Mononuclear cell (primary cell): ENCODE results near the gene PHYH. TPM values are rescaled to one million over a fixed set of nuclear protein-coding genes. Genes with fewer than 3 reads are reported as not detected.
"Not testable (repeated sequence)": the region's sequence is repeated elsewhere in the genome, so short reads cannot be mapped to it uniquely, and the experiment has no call there.

Experiments used
- H3K27me3 ChIP-seq: 2 replicates; pipeline ENCODE4 v1.6.0; 2011; ENCODE audit warnings: low read length, control low read depth; ENCODE audit not compliant: insufficient read depth
- H3K4me1 ChIP-seq: 2 replicates; pipeline ENCODE4 v1.5.1; 2011; ENCODE audit warnings: mild to moderate bottlenecking, low read length, control low read depth; ENCODE audit not compliant: insufficient read depth
- H3K4me3 ChIP-seq: 2 replicates; pipeline ENCODE4 v1.5.1; 2011; ENCODE audit warnings: mild to moderate bottlenecking, low read length, moderate library complexity
- H3K9me3 ChIP-seq: 2 replicates; pipeline ENCODE4 v1.5.1; 2011; ENCODE audit warnings: low read depth, mild to moderate bottlenecking, control low read depth, low read length
- total RNA-seq: library from RNA; depleted of rRNA; stranded (reverse); fragments of >200 nt; gene quantifications from one replicate; pipeline ENCODE4 v1.2.3, GENCODE V29; 2012

PHYH gene
- total RNA-seq, 1 donor = 8.3 TPM

DNA sequence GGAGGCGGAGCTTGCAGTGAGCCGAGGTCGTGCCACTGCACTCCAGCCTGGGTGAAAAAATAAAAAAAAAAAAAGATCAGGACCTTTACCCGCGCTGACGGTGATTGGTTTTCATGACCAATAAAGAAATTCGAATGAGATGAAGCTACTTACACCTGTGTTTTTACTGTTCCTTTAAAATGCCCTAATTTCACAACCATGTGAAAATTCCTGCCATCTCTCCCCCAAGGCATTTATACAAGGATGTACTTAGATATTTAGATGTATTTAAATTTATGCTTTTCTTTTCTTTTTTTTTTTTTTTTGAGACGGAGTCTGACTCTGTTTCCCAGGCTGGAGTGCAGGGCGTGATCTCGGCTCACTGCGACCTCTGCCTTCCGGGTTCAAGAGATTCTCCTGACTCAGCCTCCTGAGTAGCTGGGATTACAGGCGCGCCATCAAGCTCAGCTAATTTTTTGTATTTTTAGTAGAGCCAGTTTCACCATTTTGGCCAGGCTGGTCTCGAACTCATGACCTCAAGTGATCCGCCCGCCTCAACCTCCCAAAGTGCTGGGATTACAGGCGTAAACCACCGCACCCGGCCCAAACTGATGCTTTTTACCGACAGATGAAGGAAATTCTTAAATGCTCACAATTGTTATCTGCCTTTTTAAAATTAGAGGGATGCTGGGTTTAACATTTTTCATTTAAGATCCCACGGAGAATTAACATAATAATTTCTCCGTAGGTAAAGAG is 3.1 kb upstream of the PHYH start:
- Histone ChIP-seq H3K4me3 (no peak overlapping the region), H3K9me3 (no peaks in the 10 kb centered on the region), H3K4me1 (peaks cover 29% of the 10 kb centered on the region)

GRCh38 chr10:13298748-13299436 is 972 bp downstream of the PHYH start:
- peak overlapping the region; percentile 69 for H3K4me3 ChIP-seq
- H3K27me3 ChIP-seq = no peaks in the 10 kb centered on the region
- H3K9me3 ChIP-seq = no peaks in the 10 kb centered on the region
- peaks cover 29% of the 10 kb centered on the region for H3K4me1 ChIP-seq

More for the DNA sequence above, 3.1 kb upstream of the PHYH start:
- H3K27me3 ChIP-seq = no peaks in the 10 kb centered on the region

DNA sequence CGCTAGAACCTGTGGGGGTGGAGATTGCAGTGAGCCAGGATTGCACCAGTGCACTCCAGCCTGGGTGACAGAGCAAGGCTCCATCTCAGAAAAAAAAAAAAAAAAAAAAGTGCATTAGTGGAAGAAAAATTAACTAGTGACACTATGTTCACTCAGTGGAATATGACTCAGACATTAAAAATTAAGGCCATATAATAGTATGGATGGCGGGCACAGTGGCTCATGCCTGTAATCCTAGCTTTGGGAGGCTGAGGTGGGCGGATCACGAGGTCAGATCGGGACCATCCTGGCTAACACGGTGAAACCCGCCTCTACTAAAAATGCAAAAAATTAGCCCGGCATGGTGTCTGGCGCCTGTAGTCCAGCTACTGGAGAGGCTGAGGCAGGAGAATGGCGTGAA is 3.4 kb downstream of the PHYH start:
- Histone ChIP-seq H3K27me3 (no peaks in the 10 kb centered on the region), H3K4me1 (peaks cover 19% of the 10 kb centered on the region), H3K9me3 (no peaks in the 10 kb centered on the region), H3K4me3 (no peak overlapping the region)

DNA sequence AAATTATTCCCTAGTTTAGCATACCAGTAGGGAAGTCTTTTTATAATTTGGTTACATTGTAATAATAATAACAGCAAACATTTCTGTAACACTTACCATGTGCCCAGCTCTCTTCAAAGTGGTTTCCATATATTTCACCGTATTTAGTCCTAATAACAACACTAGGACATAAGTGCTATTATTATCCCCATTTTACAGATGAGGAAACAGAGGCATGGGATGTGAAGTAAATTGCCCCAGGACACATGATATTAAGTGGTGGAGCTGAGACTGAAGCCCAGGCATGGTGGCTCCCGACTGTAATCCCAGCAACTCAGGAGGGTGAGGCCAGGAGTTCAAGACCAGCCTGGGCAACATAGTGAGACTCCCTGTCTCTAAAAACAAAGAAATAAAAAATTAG is 5.1 kb downstream of the PHYH start:
- H3K4me3 ChIP-seq = no peak overlapping the region
- no peaks in the 10 kb centered on the region for H3K9me3 ChIP-seq
- H3K4me1 ChIP-seq = peaks cover 8% of the 10 kb centered on the region
- no peaks in the 10 kb centered on the region for H3K27me3 ChIP-seq

GRCh38 chr10:13291821-13292773 is 7.8 kb downstream of the PHYH start:
- no peak overlapping the region for H3K4me3 ChIP-seq
- H3K9me3 ChIP-seq = no peaks in the 10 kb centered on the region
- no peaks in the 10 kb centered on the region for H3K27me3 ChIP-seq
- H3K4me1 ChIP-seq = no peaks in the 10 kb centered on the region

DNA sequence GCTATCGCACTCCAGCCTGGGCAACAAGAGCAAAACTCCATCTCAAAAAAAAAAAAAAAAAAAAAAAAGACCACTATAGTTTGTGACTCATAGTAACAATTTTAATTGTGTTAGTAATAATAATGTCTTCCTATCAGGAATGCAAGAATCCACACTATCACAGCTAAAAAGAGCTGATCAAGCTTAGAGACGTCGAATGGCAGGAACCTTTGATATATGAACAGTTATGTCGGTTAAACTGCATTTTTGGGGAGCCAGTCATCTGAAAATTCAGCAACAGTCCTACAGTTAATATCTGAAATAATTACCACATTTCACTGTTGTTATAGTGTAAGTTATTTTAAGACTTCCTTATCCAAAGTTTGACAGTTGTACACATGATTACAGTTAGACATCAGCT is 8.8 kb downstream of the PHYH start:
- Histone ChIP-seq H3K4me1 (no peaks in the 10 kb centered on the region), H3K27me3 (no peaks in the 10 kb centered on the region), H3K4me3 (no peak overlapping the region), H3K9me3 (no peaks in the 10 kb centered on the region)

DNA sequence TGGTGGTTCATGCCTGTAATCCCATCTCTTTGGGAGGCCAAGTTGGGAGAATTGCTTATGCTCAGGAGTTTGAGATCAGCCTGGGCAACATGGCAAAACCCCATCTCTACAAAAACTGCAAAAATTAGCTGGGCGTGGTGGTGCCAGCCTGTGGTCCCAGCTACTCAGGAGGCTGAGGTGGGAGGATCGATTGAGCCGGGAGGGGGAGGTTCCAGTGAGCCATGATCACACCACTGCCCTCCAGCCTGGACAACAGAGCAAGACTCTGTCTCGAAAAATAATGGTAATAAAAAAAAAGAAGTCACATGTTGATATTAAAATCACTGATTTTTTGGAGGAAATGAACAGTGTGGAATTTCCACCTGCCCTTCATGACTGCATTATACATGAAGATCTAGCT is 15.8 kb downstream of the PHYH start:
- H3K4me3 ChIP-seq = no peak overlapping the region
- H3K4me1 ChIP-seq = no peaks in the 10 kb centered on the region
- H3K9me3 ChIP-seq = no peaks in the 10 kb centered on the region
- H3K27me3 ChIP-seq = no peaks in the 10 kb centered on the region

- H3K27me3 ChIP-seq, H3K4me3 ChIP-seq, H3K4me1 ChIP-seq, H3K9me3 ChIP-seq: not testable (repeated sequence)
Observed at GRCh38 chr10:13282348-13282747, 17.5 kb downstream of the PHYH start.

DNA sequence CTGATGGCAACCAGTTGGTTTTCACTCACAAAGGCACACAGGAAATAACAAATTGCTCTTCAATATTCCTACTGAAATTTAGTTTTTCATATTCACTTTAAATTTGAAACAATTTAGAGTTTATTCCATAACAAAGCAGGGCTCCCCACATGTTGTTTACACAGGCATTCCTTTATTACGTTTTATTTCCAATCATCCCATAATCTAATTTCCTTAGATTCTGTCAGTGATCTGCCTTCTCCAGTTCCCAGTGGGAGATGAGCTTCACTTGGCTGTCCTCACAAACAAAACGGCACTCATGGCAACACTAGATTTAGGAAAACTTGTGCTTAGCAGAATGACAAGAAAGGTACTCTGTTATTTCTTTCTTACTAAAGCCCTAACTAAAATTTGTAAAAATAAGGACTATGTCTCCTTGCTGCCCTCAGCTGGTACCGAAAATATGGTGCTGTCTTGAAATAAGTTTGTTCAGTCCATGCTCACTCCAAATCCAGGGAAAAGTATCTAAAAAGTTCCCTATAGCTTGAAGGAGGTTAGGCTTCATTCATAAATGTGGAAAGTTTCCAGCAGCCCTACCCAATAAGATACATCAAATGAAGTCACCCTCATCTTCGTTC is 23.0 kb downstream of the PHYH start:
- Histone ChIP-seq H3K4me3 (no peak overlapping the region), H3K27me3 (no peaks in the 10 kb centered on the region), H3K4me1 (no peaks in the 10 kb centered on the region), H3K9me3 (no peaks in the 10 kb centered on the region)

DNA sequence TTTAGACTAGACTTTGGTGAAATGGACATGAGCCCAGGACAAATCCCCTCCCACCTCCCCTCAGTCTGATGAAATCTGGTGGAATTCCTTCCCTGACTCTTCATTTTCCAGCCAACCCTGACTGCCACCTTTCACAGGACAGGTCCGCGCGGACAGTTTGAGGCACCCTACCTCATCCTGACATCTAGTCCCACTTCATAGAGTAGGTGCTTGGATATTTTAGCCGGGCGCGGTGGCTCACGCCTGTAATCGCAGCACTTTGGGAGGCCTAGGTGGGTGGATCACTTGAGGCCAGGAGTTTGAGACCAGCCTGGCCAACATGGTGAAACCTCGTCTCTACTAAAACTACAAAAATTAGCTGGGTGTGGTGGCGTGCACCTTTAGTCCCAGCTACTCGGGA is 23.7 kb downstream of the PHYH start:
- not testable (repeated sequence) for H3K4me3 ChIP-seq, H3K9me3 ChIP-seq, H3K27me3 ChIP-seq, H3K4me1 ChIP-seq

DNA sequence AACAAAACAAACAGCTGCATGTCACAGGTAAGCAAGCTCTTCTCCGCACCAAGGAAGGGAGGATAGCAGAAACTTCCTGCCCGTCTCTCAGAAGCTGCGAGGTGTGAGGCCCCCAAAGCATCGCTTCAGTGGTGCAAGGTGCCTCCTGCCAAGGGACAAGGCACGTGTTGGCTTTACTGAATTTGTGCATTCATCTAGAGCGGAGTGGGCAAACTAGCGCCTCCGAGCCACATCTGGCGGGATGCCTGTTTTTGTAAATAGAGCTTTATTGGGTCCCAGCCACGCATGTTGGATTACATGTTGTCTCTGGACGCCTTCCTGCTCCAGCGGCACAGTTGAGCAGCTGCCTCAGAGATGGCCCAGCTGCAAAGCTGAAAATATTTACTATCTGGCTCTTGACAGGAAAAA is 27.7 kb downstream of the PHYH start:
- Histone ChIP-seq H3K4me3 (no peak overlapping the region), H3K4me1 (no peaks in the 10 kb centered on the region), H3K9me3 (no peaks in the 10 kb centered on the region), H3K27me3 (no peaks in the 10 kb centered on the region)

DNA sequence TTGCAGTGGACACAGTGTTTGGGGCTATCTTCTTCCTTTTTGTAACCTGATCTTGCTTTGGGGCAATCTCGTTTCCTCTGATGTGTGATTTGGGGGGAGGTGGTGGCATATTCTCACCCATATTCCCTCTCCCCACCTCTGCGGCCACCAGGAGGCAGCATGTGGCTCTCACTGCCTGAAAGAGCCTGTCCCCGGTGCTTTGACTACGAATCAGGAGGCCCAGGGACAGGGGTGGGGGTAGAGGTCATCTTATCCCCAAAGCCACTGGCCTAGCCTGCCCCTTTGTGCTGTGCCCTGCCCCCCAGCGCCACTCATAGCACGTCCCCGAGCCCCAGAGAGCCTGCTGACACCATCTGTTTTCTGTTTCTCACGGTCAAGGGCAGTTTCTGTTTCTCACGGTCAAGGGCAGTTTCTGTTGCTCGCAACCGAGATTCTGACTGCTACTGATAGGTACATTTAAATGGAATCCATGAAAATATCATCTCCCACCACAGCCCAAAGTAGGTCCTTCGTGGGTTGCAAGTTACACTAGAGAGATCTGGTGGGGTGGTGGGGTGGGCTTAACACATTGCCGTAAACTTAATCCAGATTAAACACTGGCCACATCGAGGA is 28.2 kb downstream of the PHYH start:
- no peaks in the 10 kb centered on the region for H3K9me3 ChIP-seq
- no peak overlapping the region for H3K4me3 ChIP-seq
- no peaks in the 10 kb centered on the region for H3K4me1 ChIP-seq
- H3K27me3 ChIP-seq = no peaks in the 10 kb centered on the region

GRCh38 chr10:13270877-13271551 is 28.9 kb downstream of the PHYH start:
- H3K27me3 ChIP-seq = no peaks in the 10 kb centered on the region
- H3K4me1 ChIP-seq = no peaks in the 10 kb centered on the region
- no peak overlapping the region for H3K4me3 ChIP-seq
- no peaks in the 10 kb centered on the region for H3K9me3 ChIP-seq

DNA sequence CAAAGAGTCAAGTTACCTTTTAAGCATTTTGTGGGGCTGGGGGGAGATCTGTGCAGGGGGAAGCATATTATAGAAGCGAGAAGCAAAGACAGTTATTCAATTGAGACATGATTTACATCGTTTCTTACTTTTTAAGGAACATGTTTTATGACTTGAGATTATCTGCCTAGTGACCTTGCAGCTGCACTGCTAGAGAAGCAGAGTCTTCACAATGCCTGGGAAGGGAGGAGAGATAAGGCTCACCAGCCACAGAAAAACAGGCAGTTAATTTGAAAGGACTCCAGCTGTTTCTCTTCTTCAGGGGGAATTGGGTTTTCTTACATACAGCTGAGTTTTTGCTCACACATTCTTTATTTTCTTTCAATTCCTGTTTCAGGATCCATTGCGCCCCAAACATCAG is 31.0 kb downstream of the PHYH start:
- Histone ChIP-seq H3K9me3 (no peaks in the 10 kb centered on the region), H3K4me3 (no peak overlapping the region), H3K4me1 (no peaks in the 10 kb centered on the region), H3K27me3 (no peaks in the 10 kb centered on the region)
